Fibroblast of lung (primary cell): ENCODE measurements around the gene GJC2. TPM values are rescaled to one million over a fixed set of nuclear protein-coding genes. Genes with fewer than 3 reads are reported as not detected.

Experiments
- DNase-seq, 2 donors: peaks; one replicate each; pipeline versions ENCODE4 v3.0.0 to v3.0.0-alpha.2; 2010; ENCODE audit warnings: low read depth in 2 of 2
- H2AFZ ChIP-seq: 2 replicates; pipeline ENCODE4 v1.5.1; 2012; ENCODE audit warnings: low read length, control low read depth, inconsistent platforms
- H3K27ac ChIP-seq: 2 replicates; pipeline ENCODE4 v1.5.1; 2011; ENCODE audit warnings: low read length, control low read depth; ENCODE audit not compliant: insufficient read depth
- H3K27me3 ChIP-seq: 2 replicates; pipeline ENCODE4 v1.5.1; 2011; ENCODE audit warnings: mild to moderate bottlenecking, low read length; ENCODE audit not compliant: control insufficient read depth, insufficient read depth
- H3K36me3 ChIP-seq: 2 replicates; pipeline ENCODE4 v1.5.1; 2011; ENCODE audit warnings: low read length; ENCODE audit not compliant: control insufficient read depth, insufficient read depth
- H3K4me1 ChIP-seq: 2 replicates; pipeline ENCODE4 v1.5.1; 2011; ENCODE audit warnings: low read length; ENCODE audit not compliant: control insufficient read depth, insufficient read depth; ENCODE audit errors: extremely low read depth
- H3K4me2 ChIP-seq: 2 replicates; pipeline ENCODE4 v1.5.1; 2011; ENCODE audit warnings: low read length, control low read depth; ENCODE audit not compliant: insufficient read depth; ENCODE audit errors: extremely low read depth
- H3K4me3 ChIP-seq, 4 experiments: fragments of 200-600 bp in 1 of 4; sonication (generic) in 1 of 4; replicated peaks in 1 of 4; 2 replicates each; pipeline ENCODE4 v1.5.1; 2011 to 2016; ENCODE audit warnings: low read length in 4 of 4, low read depth in 3 of 4, mild to moderate bottlenecking in 3 of 4, control low read depth in 2 of 4, inconsistent platforms in 1 of 4, mixed read lengths in 1 of 4; ENCODE audit not compliant: insufficient read depth in 1 of 4; ENCODE audit errors: control extremely low read depth in 1 of 4
- H3K79me2 ChIP-seq: 2 replicates; pipeline ENCODE4 v1.5.1; 2012; ENCODE audit warnings: mild to moderate bottlenecking, low read length, inconsistent platforms; ENCODE audit not compliant: control insufficient read depth, insufficient read depth
- H3K9ac ChIP-seq: 2 replicates; pipeline ENCODE4 v1.5.1; 2011; ENCODE audit warnings: mild to moderate bottlenecking, low read length, control low read depth; ENCODE audit not compliant: insufficient read depth
- H3K9me3 ChIP-seq: 2 replicates; pipeline ENCODE4 v1.5.1; 2012; ENCODE audit warnings: low read depth, low read length; ENCODE audit not compliant: control insufficient read depth, insufficient read depth
- H4K20me1 ChIP-seq: 2 replicates; pipeline ENCODE4 v1.5.1; 2011; ENCODE audit warnings: low read length; ENCODE audit not compliant: control insufficient read depth, insufficient read depth; ENCODE audit errors: extremely low read depth
- EZH2 ChIP-seq: IDR thresholded peaks from 2 replicates; pipeline ENCODE4 v1.5.1; 2012; ENCODE audit warnings: low read length, control low read depth, mild to moderate bottlenecking; ENCODE audit errors: missing control alignments
- polyA plus RNA-seq, 2 donors: library from polyadenylated mRNA; depleted of rRNA in 1 of 2; stranded (reverse) in 1 of 2; unstranded in 1 of 2; fragments of >200 nt; gene quantifications; 2 replicates each; pipeline ENCODE4 v1.2.1, GENCODE V29; 2011 to 2012; ENCODE audit warnings: missing spikeins in 1 of 2
- total RNA-seq: library from RNA; depleted of rRNA; stranded (reverse); fragments of >200 nt; gene quantifications from 2 replicates; pipeline ENCODE4 v1.2.1, GENCODE V29; 2014
- TF ChIP-seq, protein P1 (sequence below), 2 donors: IDR thresholded peaks in 1 of 2; conservative IDR thresholded peaks in 1 of 2; 1 replicate in 1 of 2; 2 replicates in 1 of 2; pipeline ENCODE4 v1.5.1; 2011 to 2012; ENCODE audit warnings: low read length in 2 of 2, control low read depth in 1 of 2, inconsistent platforms in 1 of 2, low read depth in 1 of 2, mild to moderate bottlenecking in 1 of 2

GJC2 gene
- total and polyA plus RNA-seq, 2 donors (not counting 1 experiment from before 2014, with no cell fraction given), result 1.4 to 13.4 TPM

DNA sequence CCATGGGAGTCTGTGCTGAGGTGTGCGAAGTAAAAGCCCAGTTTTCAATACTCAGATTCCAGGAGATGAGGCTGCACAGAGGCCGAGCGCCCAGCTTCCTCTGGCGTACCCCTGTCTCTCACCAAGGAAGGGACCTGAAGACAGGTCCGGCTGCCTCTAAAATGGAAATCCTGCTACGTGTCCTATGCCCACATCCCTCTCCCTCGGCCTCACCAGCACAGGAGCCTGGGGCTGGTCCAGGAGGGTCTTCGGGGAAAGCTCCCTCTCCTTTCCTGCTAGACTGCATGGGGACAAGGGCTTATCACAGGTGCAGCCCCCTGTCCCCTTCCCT is 41.0 kb upstream of the GJC2 start:
- no peaks in the 10 kb centered on the region for H3K9me3 ChIP-seq
- peak overlapping the region; percentile 87 for H3K9ac ChIP-seq
- H3K79me2 ChIP-seq, result peaks cover 13% of the 10 kb centered on the region
- H4K20me1 ChIP-seq, result no peaks in the 10 kb centered on the region
- no peaks in the 10 kb centered on the region for H3K4me1 ChIP-seq
- DNase-seq, result no peak
- H2AFZ ChIP-seq, result peak overlapping the region; percentile 80
- TF ChIP-seq, protein P1, sequence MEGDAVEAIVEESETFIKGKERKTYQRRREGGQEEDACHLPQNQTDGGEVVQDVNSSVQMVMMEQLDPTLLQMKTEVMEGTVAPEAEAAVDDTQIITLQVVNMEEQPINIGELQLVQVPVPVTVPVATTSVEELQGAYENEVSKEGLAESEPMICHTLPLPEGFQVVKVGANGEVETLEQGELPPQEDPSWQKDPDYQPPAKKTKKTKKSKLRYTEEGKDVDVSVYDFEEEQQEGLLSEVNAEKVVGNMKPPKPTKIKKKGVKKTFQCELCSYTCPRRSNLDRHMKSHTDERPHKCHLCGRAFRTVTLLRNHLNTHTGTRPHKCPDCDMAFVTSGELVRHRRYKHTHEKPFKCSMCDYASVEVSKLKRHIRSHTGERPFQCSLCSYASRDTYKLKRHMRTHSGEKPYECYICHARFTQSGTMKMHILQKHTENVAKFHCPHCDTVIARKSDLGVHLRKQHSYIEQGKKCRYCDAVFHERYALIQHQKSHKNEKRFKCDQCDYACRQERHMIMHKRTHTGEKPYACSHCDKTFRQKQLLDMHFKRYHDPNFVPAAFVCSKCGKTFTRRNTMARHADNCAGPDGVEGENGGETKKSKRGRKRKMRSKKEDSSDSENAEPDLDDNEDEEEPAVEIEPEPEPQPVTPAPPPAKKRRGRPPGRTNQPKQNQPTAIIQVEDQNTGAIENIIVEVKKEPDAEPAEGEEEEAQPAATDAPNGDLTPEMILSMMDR (conservative IDR thresholded peaks at IDR 0.05 in 1 of 2, IDR thresholded peaks at IDR 0.05 in 1 of 2; ENCODE audit: low read depth in 1 of 2, low read length in 2 of 2), result no peak
- TF ChIP-seq EZH2, result no peak
- H3K4me2 ChIP-seq, result peak overlapping the region; percentile 91
- H3K27ac ChIP-seq, result peak overlapping the region; percentile 79
- peaks cover 9% of the 10 kb centered on the region for H3K36me3 ChIP-seq
- H3K4me3 ChIP-seq, result peak overlapping the region; percentile 68 to 98 (median 81)
- no peaks in the 10 kb centered on the region for H3K27me3 ChIP-seq

DNA sequence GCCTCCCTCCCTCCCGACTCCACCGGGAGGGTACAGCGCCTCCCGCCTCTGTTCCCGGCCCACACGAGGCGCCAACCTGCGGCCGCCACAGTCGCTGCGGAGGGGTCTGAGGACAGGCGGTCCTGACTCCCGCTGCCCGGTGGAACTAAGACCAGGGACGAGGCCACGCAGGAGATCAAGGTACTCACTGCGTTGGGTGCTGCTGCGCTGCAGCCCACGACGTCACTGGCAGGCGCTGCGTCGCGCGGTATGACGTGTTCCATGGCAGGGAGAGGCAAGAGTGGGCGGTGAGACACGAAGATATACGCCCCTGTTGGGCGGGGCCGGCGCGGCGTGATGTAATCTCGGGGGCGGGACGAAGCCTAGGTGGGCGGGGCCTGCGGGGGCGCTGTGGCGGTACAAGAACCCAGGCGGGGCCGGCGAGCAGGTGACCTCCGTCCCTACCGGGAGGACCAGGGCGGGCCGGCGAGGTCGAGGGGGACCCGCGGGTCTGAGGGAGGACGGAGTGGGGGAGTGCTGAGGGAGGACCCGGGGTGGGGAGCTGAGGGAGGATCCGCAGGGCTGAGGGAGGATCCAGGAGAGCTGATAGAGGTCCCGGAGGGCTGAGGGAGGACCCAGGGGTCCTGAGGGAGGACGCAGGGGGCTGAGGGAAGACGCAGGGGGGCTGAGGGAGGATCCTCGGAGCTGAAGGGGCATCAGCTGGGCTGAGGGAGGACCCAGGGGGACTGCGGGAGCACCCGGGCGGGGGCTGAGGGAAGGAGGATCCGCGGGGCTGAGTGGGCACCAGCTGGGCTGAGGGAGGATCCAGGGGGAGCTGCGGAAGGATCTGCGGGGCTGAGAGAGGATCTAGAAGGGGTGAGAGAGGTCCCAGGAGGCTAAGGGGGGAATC is 40.4 kb upstream of the GJC2 start, which contains the start of gene MRPL55:
MRPL55 (minus strand) TSS at position 227 of the 889 bp plus-strand sequence. CDS start 1,039 bp downstream, outside the sequence.
- no peaks in the 10 kb centered on the region for H3K9me3 ChIP-seq
- TF ChIP-seq EZH2, result no peak
- TF ChIP-seq, protein P1 (conservative IDR thresholded peaks at IDR 0.05 in 1 of 2, IDR thresholded peaks at IDR 0.05 in 1 of 2; ENCODE audit: low read depth in 1 of 2, low read length in 2 of 2), result no peak
- H3K27ac ChIP-seq, result peak within 1 kb of the TSS; percentile 90
- H3K27me3 ChIP-seq, result no peaks in the 10 kb centered on the region
- H3K4me2 ChIP-seq, result peak within 1 kb of the TSS; percentile 91
- no peaks in the 10 kb centered on the region for H4K20me1 ChIP-seq
- DNase-seq, result peak; percentile 94
- peak within 1 kb of the TSS; percentile 87 for H3K9ac ChIP-seq
- peak within 1 kb of the TSS; percentile 85 for H2AFZ ChIP-seq
- peak within 1 kb of the TSS; percentile 68 to 98 (median 92) for H3K4me3 ChIP-seq
- peaks cover 13% of the 10 kb centered on the region for H3K79me2 ChIP-seq
- H3K36me3 ChIP-seq, result peaks cover 9% of the 10 kb centered on the region
- H3K4me1 ChIP-seq, result no peaks in the 10 kb centered on the region

DNA sequence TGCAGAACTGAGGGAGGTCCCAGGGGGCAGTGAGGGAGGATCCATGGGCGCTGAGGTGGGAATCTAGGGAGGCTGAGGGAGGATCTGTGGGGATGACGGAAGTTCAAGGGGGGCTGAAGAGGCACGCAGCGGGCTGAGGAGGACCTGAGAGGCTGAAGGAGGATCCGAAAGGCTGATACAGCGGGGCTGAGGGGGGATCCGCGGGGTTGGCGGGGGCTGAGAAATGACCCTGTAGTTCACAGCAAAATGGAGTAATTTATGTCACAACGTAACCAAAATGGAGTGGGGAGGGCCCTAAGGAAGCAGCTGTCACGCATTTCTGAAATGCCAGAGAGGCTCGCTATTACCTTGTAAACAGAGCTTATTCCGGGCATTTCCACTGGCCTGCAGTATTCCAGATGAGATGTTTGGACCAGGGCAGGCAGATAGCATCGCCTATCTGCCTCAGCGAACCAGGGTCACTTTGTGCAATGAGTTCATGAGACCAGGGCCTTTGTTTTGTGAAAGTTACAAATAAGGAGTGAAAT is 39.7 kb upstream of the GJC2 start:
- Histone ChIP-seq H3K27me3 (no peaks in the 10 kb centered on the region), H3K9me3 (no peaks in the 10 kb centered on the region), H3K4me2 (peak overlapping the region; percentile 83), H2AFZ (peak overlapping the region; percentile 85), H3K79me2 (peaks cover 13% of the 10 kb centered on the region), H3K4me1 (no peaks in the 10 kb centered on the region), H3K27ac (peak overlapping the region; percentile 90), H4K20me1 (no peaks in the 10 kb centered on the region), H3K36me3 (peaks cover 8% of the 10 kb centered on the region), H3K9ac (peak overlapping the region; percentile 85), H3K4me3 (peak overlapping the region; percentile 68 to 98 (median 89))
- TF ChIP-seq EZH2, result no peak
- TF ChIP-seq, protein P1 (conservative IDR thresholded peaks at IDR 0.05 in 1 of 2, IDR thresholded peaks at IDR 0.05 in 1 of 2; ENCODE audit: low read depth in 1 of 2, low read length in 2 of 2), result no peak
- peak in 1 of 2 donors; percentile 37 for DNase-seq
